GM12801 (cell line): ENCODE results near the gene OAF.

Experiments
- CTCF ChIP-seq: IDR thresholded peaks from one replicate; pipeline ENCODE4 v1.5.1; 2011; ENCODE audit warnings: control low read depth; ENCODE audit not compliant: insufficient read length; ENCODE audit errors: extremely low read depth

Gene OAF

DNA sequence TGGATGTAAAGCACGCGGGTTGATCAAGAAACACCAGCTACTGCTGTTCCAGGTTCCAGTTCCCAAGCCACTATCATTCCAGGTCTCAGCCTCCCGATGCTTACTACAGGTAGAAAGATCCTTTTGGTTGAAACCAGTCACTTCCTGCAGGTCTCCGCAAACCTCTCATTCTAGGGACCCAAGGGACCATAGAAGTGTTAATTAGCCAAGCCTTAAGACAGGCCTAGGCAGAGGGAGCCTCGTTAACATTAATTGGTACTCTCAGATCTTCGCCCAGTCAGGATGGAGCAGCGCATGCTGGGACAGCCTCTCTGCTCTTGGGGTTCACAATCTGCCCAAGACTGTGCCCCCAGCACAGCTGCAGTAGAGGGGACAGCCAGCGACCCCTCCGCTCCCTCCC, 11.2 kb upstream of the OAF start:
- no peak for TF ChIP-seq CTCF

DNA sequence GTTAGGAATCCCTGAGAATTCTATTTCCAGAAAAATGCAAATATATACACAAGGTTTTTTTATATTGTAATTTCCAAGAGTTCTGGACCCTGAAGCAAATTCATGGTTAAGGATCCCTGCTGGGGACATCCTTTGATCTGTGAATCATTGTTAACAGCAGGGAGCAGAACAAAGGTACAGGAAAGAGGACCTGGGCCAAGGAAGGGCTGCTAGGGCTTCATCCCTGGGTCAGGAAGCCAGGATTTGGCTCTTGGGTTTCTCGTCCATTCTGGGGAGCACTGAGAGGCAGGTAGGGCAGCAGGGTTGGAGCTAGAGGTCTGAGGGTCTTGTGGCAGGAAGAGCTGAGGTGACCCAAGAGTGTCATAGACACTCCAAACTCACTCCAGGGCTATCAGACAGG, 10.2 kb upstream of the OAF start:
- no peak for TF ChIP-seq CTCF

- TF ChIP-seq CTCF, result no peak
Measured at GRCh38 chr11:120201653-120202052, 9.2 kb upstream of the OAF start.

DNA sequence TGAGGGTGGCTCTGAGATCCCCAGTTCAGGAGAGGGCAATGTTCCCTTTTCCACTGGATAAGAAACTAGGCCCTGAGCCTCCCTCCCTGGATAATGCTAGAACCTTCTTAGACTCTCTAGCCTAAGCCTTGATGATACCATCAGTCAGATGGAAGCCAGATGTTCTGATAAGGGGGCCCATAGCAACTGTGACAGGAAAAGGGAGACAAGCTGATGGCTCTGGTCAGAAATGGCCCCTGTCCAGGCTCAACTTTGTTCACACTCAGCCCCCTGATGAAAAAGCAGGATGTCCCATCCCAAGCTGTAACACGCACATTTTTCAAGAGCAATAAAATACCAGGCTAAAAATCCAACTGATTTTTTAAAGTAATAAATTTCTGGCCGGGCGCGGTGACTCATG, 7.2 kb upstream of the OAF start:
- no peak for TF ChIP-seq CTCF

DNA sequence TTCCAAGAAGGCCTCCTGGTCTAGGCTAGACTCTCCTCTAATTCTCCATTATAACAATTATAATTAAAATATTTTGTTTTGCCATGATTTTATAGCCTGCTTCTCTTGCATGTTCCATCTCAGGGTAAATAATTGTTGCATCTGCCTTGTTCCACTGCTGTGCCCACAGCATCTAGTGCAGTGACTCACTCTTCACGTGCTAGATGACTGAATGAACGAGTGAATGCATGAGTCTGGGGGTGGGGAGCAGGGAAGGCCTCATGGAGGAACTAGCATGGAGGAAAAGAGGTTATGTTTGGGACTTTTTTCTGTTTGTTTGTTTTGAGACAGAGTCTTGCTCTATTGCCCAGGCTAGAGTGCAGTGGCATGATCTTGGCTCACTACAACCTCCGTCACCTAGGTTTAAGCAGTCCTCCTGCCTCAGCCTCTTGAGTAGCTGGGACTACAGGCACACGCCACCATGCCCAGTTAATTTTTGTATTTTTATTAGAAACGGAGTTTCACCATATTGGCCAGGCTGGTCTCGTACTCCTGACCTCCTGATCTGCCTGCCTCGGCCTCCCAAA, 5.2 kb upstream of the OAF start:
- TF ChIP-seq CTCF, result no peak

- TF ChIP-seq CTCF, result no peak
Measured at GRCh38 chr11:120207512-120207911, 3.3 kb upstream of the OAF start.

- no peak for TF ChIP-seq CTCF
Measured at GRCh38 chr11:120208001-120208441, 2.8 kb upstream of the OAF start.

DNA sequence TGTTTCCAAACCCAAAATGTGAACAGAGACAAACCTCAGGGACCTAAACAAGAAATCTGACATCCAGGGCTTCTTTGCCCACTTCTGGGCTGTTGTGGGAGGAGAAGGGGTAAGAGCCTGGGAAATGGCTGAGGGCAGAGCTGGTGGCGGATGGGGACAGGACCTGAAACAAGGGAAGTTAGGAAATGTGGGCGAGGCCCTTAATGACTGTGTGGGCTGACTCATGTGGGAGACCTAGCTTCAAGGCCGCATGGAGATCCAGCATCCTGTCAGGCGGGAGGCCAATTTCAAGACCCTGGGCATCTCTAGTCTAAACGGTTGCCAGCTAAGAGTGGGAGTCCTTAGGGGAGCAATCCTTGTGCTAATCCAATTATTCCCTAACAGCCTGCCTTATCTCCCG, 2.1 kb upstream of the OAF start:
- no peak for TF ChIP-seq CTCF
